Mesenchymal stem cell (in vitro differentiated cells and primary cell): ENCODE measurements around the gene RIPOR2.

Source experiments
- DNase-seq: peaks from one replicate; pipeline ENCODE4 v3.0.0-alpha.2; 2013
- H2AFZ ChIP-seq: one replicate; pipeline ENCODE4 v1.6.1; 2013; ENCODE audit warnings: low read depth, mild to moderate bottlenecking, control low read depth, inconsistent platforms, low read length, moderate library complexity
- H2AK5ac ChIP-seq: 2 replicates; pipeline ENCODE4 v1.6.1; 2013; ENCODE audit warnings: low read length, moderate library complexity, mild to moderate bottlenecking, inconsistent platforms; ENCODE audit not compliant: severe bottlenecking
- H2BK120ac ChIP-seq: one replicate; pipeline ENCODE4 v1.6.1; 2013; ENCODE audit warnings: low read depth, mild to moderate bottlenecking, inconsistent platforms, low read length, moderate library complexity
- H2BK12ac ChIP-seq, 2 experiments: one replicate each; pipeline ENCODE4 v1.6.1; 2013; ENCODE audit warnings: inconsistent platforms in 2 of 2, low read length in 2 of 2, mild to moderate bottlenecking in 2 of 2, moderate library complexity in 2 of 2, control low read depth in 1 of 2
- H2BK15ac ChIP-seq: one replicate; pipeline ENCODE4 v1.6.1; 2013; ENCODE audit warnings: mild to moderate bottlenecking, low read depth, inconsistent platforms; ENCODE audit not compliant: poor library complexity, severe bottlenecking
- H2BK5ac ChIP-seq: 2 replicates; pipeline ENCODE4 v1.6.1; 2013; ENCODE audit warnings: low read depth, mild to moderate bottlenecking, low read length, control low read depth, inconsistent platforms; ENCODE audit not compliant: poor library complexity, severe bottlenecking
- H3K14ac ChIP-seq, 2 experiments: one replicate each; pipeline ENCODE4 v1.6.1; 2013; ENCODE audit warnings: inconsistent platforms in 2 of 2, low read length in 2 of 2, control low read depth in 1 of 2, mild to moderate bottlenecking in 1 of 2, moderate library complexity in 1 of 2
- H3K18ac ChIP-seq, 2 experiments: one replicate each; pipeline ENCODE4 v1.6.1; 2013; ENCODE audit warnings: inconsistent platforms in 2 of 2, low read length in 2 of 2, control low read depth in 1 of 2, low read depth in 1 of 2, mild to moderate bottlenecking in 1 of 2
- H3K23ac ChIP-seq, 2 experiments: one replicate each; pipeline ENCODE4 v1.6.1; 2013; ENCODE audit warnings: inconsistent platforms in 2 of 2, low read length in 2 of 2, mild to moderate bottlenecking in 2 of 2, moderate library complexity in 2 of 2, control low read depth in 1 of 2
- H3K27ac ChIP-seq: 2 replicates; pipeline ENCODE4 v1.5.1; 2013; ENCODE audit warnings: mild to moderate bottlenecking, moderate library complexity, low read length, control low read depth, inconsistent platforms; ENCODE audit not compliant: poor library complexity, severe bottlenecking
- H3K27me3 ChIP-seq, 2 experiments: 2 replicates each; pipeline versions ENCODE4 v1.6.1 to v1.7.0; 2013; ENCODE audit warnings: low read length in 2 of 2, mild to moderate bottlenecking in 2 of 2, moderate library complexity in 2 of 2, control low read depth in 1 of 2, inconsistent platforms in 1 of 2; ENCODE audit not compliant: control insufficient read depth in 1 of 2, insufficient read depth in 1 of 2
- H3K36me3 ChIP-seq, 2 experiments: 2 replicates each; pipeline versions ENCODE4 v1.6.1 to v1.7.0; 2013; ENCODE audit warnings: low read length in 2 of 2, control low read depth in 1 of 2, inconsistent platforms in 1 of 2, low read depth in 1 of 2, mild to moderate bottlenecking in 1 of 2; ENCODE audit not compliant: insufficient read depth in 2 of 2, control insufficient read depth in 1 of 2
- H3K4ac ChIP-seq, 2 experiments: one replicate each; pipeline ENCODE4 v1.6.1; 2013; ENCODE audit warnings: inconsistent platforms in 2 of 2, low read length in 2 of 2, mild to moderate bottlenecking in 2 of 2, moderate library complexity in 2 of 2, control low read depth in 1 of 2, low read depth in 1 of 2
- H3K4me1 ChIP-seq: 2 replicates; pipeline ENCODE4 v1.6.1; 2013; ENCODE audit warnings: low read depth, low read length, control low read depth; ENCODE audit not compliant: control insufficient read depth, insufficient read depth
- H3K4me2 ChIP-seq: 2 replicates; pipeline ENCODE4 v1.6.1; 2013; ENCODE audit warnings: low read length, mild to moderate bottlenecking, inconsistent platforms; ENCODE audit not compliant: poor library complexity, severe bottlenecking
- H3K4me3 ChIP-seq, 2 experiments: 2 replicates each; pipeline versions ENCODE4 v1.5.1 to v1.7.0; 2013; ENCODE audit warnings: low read length in 2 of 2, mild to moderate bottlenecking in 2 of 2, control low read depth in 1 of 2, low read depth in 1 of 2; ENCODE audit not compliant: insufficient read depth in 1 of 2
- H3K79me1 ChIP-seq: replicated peaks from 2 replicates; pipeline ENCODE4 v1.6.1; 2013; ENCODE audit warnings: mild to moderate bottlenecking, control low read depth, low read length, inconsistent platforms; ENCODE audit not compliant: poor library complexity, severe bottlenecking
- H3K9ac ChIP-seq: 2 replicates; pipeline ENCODE4 v1.7.0; 2013; ENCODE audit warnings: mild to moderate bottlenecking, low read length, moderate library complexity
- H3K9me3 ChIP-seq: 2 replicates; pipeline ENCODE4 v1.7.0; 2013; ENCODE audit warnings: mild to moderate bottlenecking, low read length; ENCODE audit not compliant: control insufficient read depth
- H4K8ac ChIP-seq: one replicate; pipeline ENCODE4 v1.6.1; 2013; ENCODE audit warnings: inconsistent platforms, mild to moderate bottlenecking, low read length, moderate library complexity
- H4K91ac ChIP-seq: one replicate; pipeline ENCODE4 v1.6.1; 2013; ENCODE audit warnings: mild to moderate bottlenecking, low read length, inconsistent platforms
- WGBS: methylation state at CpG from one replicate; pipeline ENCODE4 v1.1.7; 2013; ENCODE audit warnings: mixed read lengths; 5-methylcytosine and 5-hydroxymethylcytosine counted together

The RIPOR2 gene

GRCh38 chr6:24778878-24779277 lies 156.9 kb downstream of the RIPOR2 start:
- Histone ChIP-seq H3K23ac (no peak overlapping the region), H3K9ac (no peak overlapping the region), H3K27ac (no peak overlapping the region), H3K18ac (no peak overlapping the region), H3K36me3 (peaks cover 0 to 20% of the 10 kb centered on the region in 2 experiments), H2AK5ac (no peak overlapping the region), H3K4me3 (no peak overlapping the region), H3K4ac (no peak overlapping the region), H2BK5ac (no peak overlapping the region), H3K27me3 (no peaks in the 10 kb centered on the region), H3K79me1 (peaks cover 6% of the 10 kb centered on the region), H2AFZ (no peak overlapping the region), H2BK12ac (no peak overlapping the region), H2BK120ac (no peak overlapping the region), H2BK15ac (no peak overlapping the region), H3K4me2 (no peak overlapping the region), H3K4me1 (peaks cover 8% of the 10 kb centered on the region), H4K8ac (no peak overlapping the region), H4K91ac (no peak overlapping the region), H3K14ac (no peak overlapping the region), H3K9me3 (no peaks in the 10 kb centered on the region)
- no peak for DNase-seq

GRCh38 chr6:24778121-24778520 lies 157.6 kb downstream of the RIPOR2 start:
- H2BK12ac ChIP-seq = no peak overlapping the region
- peak overlapping the region; percentile 8 for H3K27ac ChIP-seq
- H3K4me1 ChIP-seq = peaks cover 8% of the 10 kb centered on the region
- no peak overlapping the region for H3K4me2 ChIP-seq
- no peak overlapping the region for H3K14ac ChIP-seq
- no peak overlapping the region for H3K18ac ChIP-seq
- no peak overlapping the region for H2AK5ac ChIP-seq
- no peak overlapping the region for H4K8ac ChIP-seq
- H3K9ac ChIP-seq = no peak overlapping the region
- H3K4ac ChIP-seq = no peak overlapping the region
- H3K79me1 ChIP-seq = peaks cover 6% of the 10 kb centered on the region
- H2BK15ac ChIP-seq = no peak overlapping the region
- no peaks in the 10 kb centered on the region for H3K27me3 ChIP-seq
- WGBS = 94% methylated on average over 1 of the region's 1 CpG
- H2BK5ac ChIP-seq = no peak overlapping the region
- no peak overlapping the region for H3K4me3 ChIP-seq
- H4K91ac ChIP-seq = no peak overlapping the region
- DNase-seq = no peak
- H3K23ac ChIP-seq = no peak overlapping the region
- H2AFZ ChIP-seq = no peak overlapping the region
- no peaks in the 10 kb centered on the region for H3K9me3 ChIP-seq
- H3K36me3 ChIP-seq = peaks cover 0 to 16% of the 10 kb centered on the region in 2 experiments
- no peak overlapping the region for H2BK120ac ChIP-seq

- no CpG with 5 or more reads among the region's 1 CpG for WGBS
- Histone ChIP-seq H2AK5ac (no peak overlapping the region), H3K4me2 (no peak overlapping the region), H3K27me3 (no peaks in the 10 kb centered on the region), H3K27ac (no peak overlapping the region), H2BK120ac (no peak overlapping the region), H2AFZ (no peak overlapping the region), H3K79me1 (peaks cover 3% of the 10 kb centered on the region), H3K18ac (no peak overlapping the region), H3K4ac (no peak overlapping the region), H3K9ac (peak overlapping the region; percentile 92), H3K4me3 (no peak overlapping the region), H2BK15ac (no peak overlapping the region), H3K36me3 (peaks cover 0 to 7% of the 10 kb centered on the region in 2 experiments), H4K8ac (no peak overlapping the region), H4K91ac (no peak overlapping the region), H2BK12ac (no peak overlapping the region), H3K23ac (no peak overlapping the region), H3K4me1 (peaks cover 8% of the 10 kb centered on the region), H2BK5ac (no peak overlapping the region), H3K9me3 (no peaks in the 10 kb centered on the region), H3K14ac (no peak overlapping the region)
- no peak for DNase-seq
Observed at GRCh38 chr6:24777227-24777626, 158.5 kb downstream of the RIPOR2 start.

GRCh38 chr6:24775520-24776058 lies 160.2 kb downstream of the RIPOR2 start:
- no peak overlapping the region for H2AK5ac ChIP-seq
- H3K4me1 ChIP-seq = peaks cover 6% of the 10 kb centered on the region
- H2BK5ac ChIP-seq = no peak overlapping the region

More at GRCh38 chr6:24775520-24776058, 160.2 kb downstream of the RIPOR2 start:
- Histone ChIP-seq H3K18ac (peak overlapping the region in 1 of 2 experiments; percentile 14), H3K23ac (peak overlapping the region in 1 of 2 experiments; percentile 34), H2BK120ac (no peak overlapping the region), H3K14ac (no peak overlapping the region), H3K9ac (peak overlapping the region; percentile 92), H3K27me3 (no peaks in the 10 kb centered on the region), H2BK12ac (no peak overlapping the region), H3K4ac (no peak overlapping the region), H3K4me3 (peak overlapping the region; percentile 100), H3K27ac (peak overlapping the region; percentile 5), H4K91ac (no peak overlapping the region), H4K8ac (no peak overlapping the region), H3K4me2 (peak overlapping the region; percentile 52), H3K36me3 (no peaks in the 10 kb centered on the region), H3K79me1 (no peaks in the 10 kb centered on the region), H3K9me3 (no peaks in the 10 kb centered on the region), H2AFZ (peak overlapping the region; percentile 73), H2BK15ac (no peak overlapping the region)
- DNase-seq = peak; percentile 86
- 5% methylated on average over 20 of the region's 20 CpGs for WGBS
